ENCODE results near the gene SFXN3.

Gene SFXN3

GRCh38 chr10:101031128-101031795 is at the start of gene SFXN3, which contains the start of gene PDZD7:
Gene SFXN3, plus strand, starts transcription at chr10:101031234. Its CDS starts 3,461 bp downstream, at chr10:101034695.
Gene PDZD7, minus strand, starts transcription at chr10:101031129. Its CDS starts 910 bp downstream, at chr10:101030219.
- Histone ChIP-seq H3K9ac (ENCODE audit: low read depth, low read length) (peak within 1 kb of the TSS; percentile 50), H3K4me1 (ENCODE audit: insufficient read depth, low read length) (peaks cover 32% of the 10 kb centered on the region), H3K27ac (ENCODE audit: low read length) (peak within 1 kb of the TSS; percentile 20; the same call in 1 of the 2 replicates), H3K79me2 (ENCODE audit: insufficient read depth, low read length) (no peaks in the 10 kb centered on the region), H3K4me3 (ENCODE audit: low read depth in 1 of 2, low read length in 2 of 2) (peak within 1 kb of the TSS; percentile 19 to 68; a peak in 3 of 4 replicates), H2AFZ (ENCODE audit: low read depth, low read length) (peak within 1 kb of the TSS; percentile 78), H3K9me3 (ENCODE audit: insufficient read depth, low read length, severe bottlenecking) (no peaks in the 10 kb centered on the region), H4K20me1 (ENCODE audit: insufficient read depth, low read length) (peaks cover 16% of the 10 kb centered on the region), H3K36me3 (ENCODE audit: insufficient read depth, low read length) (no peaks in the 10 kb centered on the region), H3K27me3 (ENCODE audit: insufficient read depth, low read length, poor library complexity) (peaks cover 14% of the 10 kb centered on the region), H3K4me2 (ENCODE audit: insufficient read depth, low read length) (peak within 1 kb of the TSS; percentile 93)
- TF ChIP-seq EZH2 (IDR thresholded peaks at IDR 0.05; ENCODE audit: borderline replicate concordance, low read depth, low read length, severe bottlenecking), result no peak
- TF ChIP-seq CTCF (IDR thresholded peaks at IDR 0.05; ENCODE audit: borderline replicate concordance, extremely low read depth, low read length, poor library complexity, severe bottlenecking), result no peak
- ATAC-seq (ENCODE audit: insufficient read depth, low read depth) (peak; percentile 95), DNase-seq (peak; percentile 92)

DNA sequence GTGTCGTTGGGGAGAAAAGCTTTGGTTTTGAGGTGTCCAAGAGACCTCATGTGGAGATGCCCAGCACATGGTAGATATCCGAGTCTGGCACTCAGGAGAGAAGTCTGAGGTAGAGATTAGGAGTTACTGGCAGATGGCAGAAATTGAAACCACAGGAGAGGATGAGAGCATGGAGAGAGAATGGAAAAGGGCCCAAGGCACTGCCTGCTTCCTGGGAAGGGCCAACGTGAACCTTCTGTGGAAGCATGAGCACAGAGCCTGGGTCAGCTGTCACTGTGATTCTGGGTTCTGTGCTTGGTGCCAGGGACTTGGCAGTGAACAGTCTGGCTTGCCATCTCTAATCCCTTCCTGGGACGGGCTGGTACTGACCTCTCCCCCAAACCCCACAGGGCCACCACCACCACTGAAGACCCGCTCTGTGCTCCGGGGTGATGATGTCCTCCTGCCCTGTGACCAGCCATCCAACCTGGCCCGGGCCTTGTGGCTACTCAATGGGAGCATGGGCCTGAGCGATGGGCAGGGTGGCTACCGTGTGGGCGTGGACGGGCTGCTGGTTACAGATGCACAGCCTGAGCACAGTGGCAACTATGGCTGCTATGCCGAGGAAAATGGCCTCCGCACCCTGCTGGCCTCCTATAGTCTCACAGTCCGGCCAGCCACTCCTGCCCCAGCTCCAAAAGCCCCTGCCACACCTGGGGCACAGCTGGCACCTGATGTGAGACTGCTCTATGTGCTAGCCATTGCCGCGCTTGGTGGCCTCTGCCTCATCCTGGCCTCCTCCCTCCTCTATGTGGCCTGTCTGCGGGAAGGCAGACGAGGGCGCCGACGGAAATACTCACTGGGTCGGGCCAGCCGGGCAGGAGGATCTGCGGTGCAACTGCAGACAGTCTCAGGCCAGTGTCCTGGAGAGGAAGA is 47.9 kb upstream of the SFXN3 start:
- no peak overlapping the region for H2AFZ ChIP-seq (ENCODE audit: low read depth, low read length)
- ATAC-seq (ENCODE audit: insufficient read depth, low read depth) (no peak), DNase-seq (no peak)
- peaks cover 28% of the 10 kb centered on the region for H3K79me2 ChIP-seq (ENCODE audit: insufficient read depth, low read length)
- no peak for TF ChIP-seq CTCF (IDR thresholded peaks at IDR 0.05; ENCODE audit: borderline replicate concordance, extremely low read depth, low read length, poor library complexity, severe bottlenecking)
- TF ChIP-seq EZH2 (IDR thresholded peaks at IDR 0.05; ENCODE audit: borderline replicate concordance, low read depth, low read length, severe bottlenecking), result no peak
- H3K36me3 ChIP-seq (ENCODE audit: insufficient read depth, low read length), result peaks cover 37% of the 10 kb centered on the region
- no peak overlapping the region for H3K9ac ChIP-seq (ENCODE audit: low read depth, low read length)
- H3K27ac ChIP-seq (ENCODE audit: low read length), result no peak overlapping the region
- peaks cover 11% of the 10 kb centered on the region; the same call in 1 of the 2 replicates for H4K20me1 ChIP-seq (ENCODE audit: insufficient read depth, low read length)
- no peaks in the 10 kb centered on the region for H3K9me3 ChIP-seq (ENCODE audit: insufficient read depth, low read length, severe bottlenecking)
- no peak overlapping the region for H3K4me3 ChIP-seq (ENCODE audit: low read depth in 1 of 2, low read length in 2 of 2)
- no peaks in the 10 kb centered on the region for H3K27me3 ChIP-seq (ENCODE audit: insufficient read depth, low read length, poor library complexity)
- no peak overlapping the region for H3K4me2 ChIP-seq (ENCODE audit: insufficient read depth, low read length)
- H3K4me1 ChIP-seq (ENCODE audit: insufficient read depth, low read length), result peaks cover 21% of the 10 kb centered on the region

GRCh38 chr10:100983868-100984671 is 47.0 kb upstream of the SFXN3 start:
- TF ChIP-seq EZH2 (IDR thresholded peaks at IDR 0.05; ENCODE audit: borderline replicate concordance, low read depth, low read length, severe bottlenecking), result no peak
- TF ChIP-seq CTCF (IDR thresholded peaks at IDR 0.05; ENCODE audit: borderline replicate concordance, extremely low read depth, low read length, poor library complexity, severe bottlenecking), result no peak
- Histone ChIP-seq H3K36me3 (ENCODE audit: insufficient read depth, low read length) (peaks cover 45% of the 10 kb centered on the region), H2AFZ (ENCODE audit: low read depth, low read length) (no peak overlapping the region), H3K9me3 (ENCODE audit: insufficient read depth, low read length, severe bottlenecking) (no peaks in the 10 kb centered on the region), H3K9ac (ENCODE audit: low read depth, low read length) (no peak overlapping the region), H3K27ac (ENCODE audit: low read length) (no peak overlapping the region), H4K20me1 (ENCODE audit: insufficient read depth, low read length) (peaks cover 20% of the 10 kb centered on the region; the same call in 1 of the 2 replicates), H3K27me3 (ENCODE audit: insufficient read depth, low read length, poor library complexity) (no peaks in the 10 kb centered on the region), H3K79me2 (ENCODE audit: insufficient read depth, low read length) (peaks cover 37% of the 10 kb centered on the region), H3K4me2 (ENCODE audit: insufficient read depth, low read length) (no peak overlapping the region), H3K4me1 (ENCODE audit: insufficient read depth, low read length) (peaks cover 30% of the 10 kb centered on the region), H3K4me3 (ENCODE audit: low read depth in 1 of 2, low read length in 2 of 2) (no peak overlapping the region)
- ATAC-seq (ENCODE audit: insufficient read depth, low read depth) (no peak), DNase-seq (no peak)

Measured in DND-41 (cell line).